GM15510 (cell line): Measurements from ENCODE around the gene SLC9A4.

ENCODE experiments used
- POLR2A ChIP-seq: IDR thresholded peaks from 3 replicates; pipeline ENCODE4 v1.6.1; 2011; ENCODE audit warnings: borderline replicate concordance; ENCODE audit not compliant: insufficient read length; ENCODE audit errors: extremely low read depth

The SLC9A4 gene

GRCh38 chr2:102505290-102505689 lies 32.3 kb downstream of the SLC9A4 start:
- TF ChIP-seq POLR2A, result no peak

GRCh38 chr2:102506743-102507142 lies 33.7 kb downstream of the SLC9A4 start:
- no peak for TF ChIP-seq POLR2A

- no peak for TF ChIP-seq POLR2A
Observed at GRCh38 chr2:102508863-102509262, 35.8 kb downstream of the SLC9A4 start.

- TF ChIP-seq POLR2A, result no peak
Observed at GRCh38 chr2:102509749-102510148, 36.7 kb downstream of the SLC9A4 start.

GRCh38 chr2:102510791-102511575 lies 38.0 kb downstream of the SLC9A4 start:
- no peak for TF ChIP-seq POLR2A

GRCh38 chr2:102512161-102512560 lies 39.1 kb downstream of the SLC9A4 start:
- TF ChIP-seq POLR2A, result no peak

GRCh38 chr2:102513355-102513939 lies 40.4 kb downstream of the SLC9A4 start:
- no peak for TF ChIP-seq POLR2A

GRCh38 chr2:102514061-102514785 lies 41.2 kb downstream of the SLC9A4 start:
- TF ChIP-seq POLR2A, result no peak

GRCh38 chr2:102515851-102516250 lies 42.8 kb downstream of the SLC9A4 start:
- TF ChIP-seq POLR2A, result no peak

- TF ChIP-seq POLR2A, result no peak
Observed at GRCh38 chr2:102518170-102518569, 45.1 kb downstream of the SLC9A4 start.

GRCh38 chr2:102520009-102520408 lies 47.0 kb downstream of the SLC9A4 start:
- TF ChIP-seq POLR2A, result no peak

- TF ChIP-seq POLR2A, result no peak
Observed at GRCh38 chr2:102520801-102521200, 47.8 kb downstream of the SLC9A4 start.

GRCh38 chr2:102522162-102522561 lies 49.1 kb downstream of the SLC9A4 start:
- no peak for TF ChIP-seq POLR2A

- no peak for TF ChIP-seq POLR2A
Observed at GRCh38 chr2:102522890-102523289, 49.9 kb downstream of the SLC9A4 start.

- no peak for TF ChIP-seq POLR2A
Observed at GRCh38 chr2:102523651-102524050, 50.6 kb downstream of the SLC9A4 start.
